ENCODE data around the gene VAPA.

The VAPA gene

DNA sequence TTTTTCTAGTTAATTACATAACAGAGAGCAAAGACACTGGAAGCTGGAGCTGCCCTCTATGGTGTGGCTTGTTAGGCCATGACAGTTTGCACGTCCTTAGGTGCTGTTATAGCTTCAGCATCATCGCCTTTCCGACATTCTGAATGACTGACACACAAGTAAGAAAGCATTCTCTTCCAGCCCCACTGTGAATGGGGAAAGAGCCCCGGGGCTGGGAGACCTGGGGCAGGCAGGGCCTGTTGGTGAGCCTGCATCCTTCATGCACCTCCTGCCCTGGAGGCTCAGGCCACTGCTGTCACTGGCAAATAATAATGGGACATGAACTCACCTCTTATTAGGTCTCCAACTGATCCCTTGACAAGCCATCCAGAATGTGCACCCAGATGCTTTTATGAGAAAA is 71.8 kb downstream of the VAPA start:
- Histone ChIP-seq H3K36me3 (ENCODE audit: insufficient read depth) (no peaks in the 10 kb centered on the region), H4K20me1 (ENCODE audit: insufficient read depth) (no peaks in the 10 kb centered on the region), H3K27ac (no peak overlapping the region), H3K4me3 (IDR thresholded peaks at IDR 0.05; ENCODE audit: insufficient read depth, low read depth, low read length) (no peak overlapping the region), H3K79me2 (ENCODE audit: insufficient read depth, low read depth) (no peaks in the 10 kb centered on the region), H3K4me2 (no peak overlapping the region), H3K9ac (no peak overlapping the region), H3K27me3 (ENCODE audit: insufficient read depth, low read depth) (no peaks in the 10 kb centered on the region), H3K4me1 (ENCODE audit: low read depth, poor library complexity, severe bottlenecking) (no peaks in the 10 kb centered on the region), H2AFZ (ENCODE audit: low read depth) (no peak overlapping the region)
- TF ChIP-seq CTCF (conservative IDR thresholded peaks at IDR 0.05; ENCODE audit: low read depth, low read length), result no peak

- Histone ChIP-seq H4K20me1 (ENCODE audit: insufficient read depth) (no peaks in the 10 kb centered on the region), H3K4me1 (ENCODE audit: low read depth, poor library complexity, severe bottlenecking) (no peaks in the 10 kb centered on the region), H3K4me3 (IDR thresholded peaks at IDR 0.05; ENCODE audit: insufficient read depth, low read depth, low read length) (no peak overlapping the region), H3K9ac (no peak overlapping the region), H3K36me3 (ENCODE audit: insufficient read depth) (no peaks in the 10 kb centered on the region), H2AFZ (ENCODE audit: low read depth) (no peak overlapping the region), H3K4me2 (no peak overlapping the region), H3K79me2 (ENCODE audit: insufficient read depth, low read depth) (no peaks in the 10 kb centered on the region), H3K27me3 (ENCODE audit: insufficient read depth, low read depth) (no peaks in the 10 kb centered on the region), H3K27ac (no peak overlapping the region)
- TF ChIP-seq CTCF (conservative IDR thresholded peaks at IDR 0.05; ENCODE audit: low read depth, low read length), result no peak
Observed at GRCh38 chr18:9986156-9986930, 72.5 kb downstream of the VAPA start.

GRCh38 chr18:9987345-9987744 is 73.5 kb downstream of the VAPA start:
- H4K20me1 ChIP-seq (ENCODE audit: insufficient read depth), result no peaks in the 10 kb centered on the region
- no peak overlapping the region for H2AFZ ChIP-seq (ENCODE audit: low read depth)
- H3K79me2 ChIP-seq (ENCODE audit: insufficient read depth, low read depth), result no peaks in the 10 kb centered on the region
- no peaks in the 10 kb centered on the region for H3K36me3 ChIP-seq (ENCODE audit: insufficient read depth)
- H3K27me3 ChIP-seq (ENCODE audit: insufficient read depth, low read depth), result no peaks in the 10 kb centered on the region
- TF ChIP-seq CTCF (conservative IDR thresholded peaks at IDR 0.05; ENCODE audit: low read depth, low read length), result no peak
- H3K4me3 ChIP-seq (IDR thresholded peaks at IDR 0.05; ENCODE audit: insufficient read depth, low read depth, low read length), result no peak overlapping the region
- no peak overlapping the region for H3K4me2 ChIP-seq
- no peak overlapping the region for H3K27ac ChIP-seq
- no peak overlapping the region for H3K9ac ChIP-seq
- H3K4me1 ChIP-seq (ENCODE audit: low read depth, poor library complexity, severe bottlenecking), result no peaks in the 10 kb centered on the region

GRCh38 chr18:9987931-9988330 is 74.1 kb downstream of the VAPA start:
- Histone ChIP-seq H3K27ac (no peak overlapping the region), H3K27me3 (ENCODE audit: insufficient read depth, low read depth) (no peaks in the 10 kb centered on the region), H3K4me2 (no peak overlapping the region)

More at GRCh38 chr18:9987931-9988330, 74.1 kb downstream of the VAPA start:
- H4K20me1 ChIP-seq (ENCODE audit: insufficient read depth), result no peaks in the 10 kb centered on the region
- no peak for TF ChIP-seq CTCF (conservative IDR thresholded peaks at IDR 0.05; ENCODE audit: low read depth, low read length)
- H3K4me1 ChIP-seq (ENCODE audit: low read depth, poor library complexity, severe bottlenecking), result no peaks in the 10 kb centered on the region
- H3K79me2 ChIP-seq (ENCODE audit: insufficient read depth, low read depth), result no peaks in the 10 kb centered on the region
- H3K36me3 ChIP-seq (ENCODE audit: insufficient read depth), result no peaks in the 10 kb centered on the region
- H3K4me3 ChIP-seq (IDR thresholded peaks at IDR 0.05; ENCODE audit: insufficient read depth, low read depth, low read length), result no peak overlapping the region
- H3K9ac ChIP-seq, result no peak overlapping the region
- no peak overlapping the region for H2AFZ ChIP-seq (ENCODE audit: low read depth)

Data from KMS-11 (cell line).